GM18858 (cell line): ENCODE results near the gene BSPH1.
"Not testable (repeated sequence)": the region's sequence is repeated elsewhere in the genome, so short reads cannot be mapped to it uniquely, and the experiment has no call there.

ENCODE experiments used
- ATAC-seq: cut with Tn5 transposase; IDR thresholded peaks from one replicate; pipeline ENCODE4 v1.9.1; 2021; ENCODE audit not compliant: unreplicated experiment

Gene BSPH1

GRCh38 chr19:47992070-47992469, at the start of gene BSPH1:
Gene BSPH1, minus strand, starts transcription at chr19:47992170. Its CDS starts 89 bp downstream, at chr19:47992081.
- no peak for ATAC-seq

GRCh38 chr19:48036765-48037164, 44.8 kb upstream of the BSPH1 start:
- no peak for ATAC-seq

GRCh38 chr19:48033604-48034003, 41.6 kb upstream of the BSPH1 start:
- ATAC-seq: no peak

GRCh38 chr19:48030073-48030472, 38.1 kb upstream of the BSPH1 start:
- no peak for ATAC-seq

- ATAC-seq: no peak
Observed at GRCh38 chr19:48029431-48029830, 37.5 kb upstream of the BSPH1 start.

- no peak for ATAC-seq
Observed at GRCh38 chr19:48025480-48025879, 33.5 kb upstream of the BSPH1 start.

GRCh38 chr19:48023518-48023917, 31.5 kb upstream of the BSPH1 start:
- no peak for ATAC-seq

- no peak for ATAC-seq
Observed at GRCh38 chr19:48023011-48023410, 31.0 kb upstream of the BSPH1 start.

GRCh38 chr19:48020686-48021085, 28.7 kb upstream of the BSPH1 start:
- no peak for ATAC-seq

GRCh38 chr19:48010932-48011758, 19.2 kb upstream of the BSPH1 start:
- no peak for ATAC-seq

GRCh38 chr19:48006762-48007161, 14.8 kb upstream of the BSPH1 start:
- no peak for ATAC-seq

- ATAC-seq: no peak
Observed at GRCh38 chr19:48004236-48004635, 12.3 kb upstream of the BSPH1 start.

- ATAC-seq: no peak
Observed at GRCh38 chr19:48000846-48001245, 8.9 kb upstream of the BSPH1 start.

- no peak for ATAC-seq
Observed at GRCh38 chr19:47998800-47999199, 6.8 kb upstream of the BSPH1 start.

- no peak for ATAC-seq
Observed at GRCh38 chr19:47996230-47996727, 4.3 kb upstream of the BSPH1 start.

GRCh38 chr19:47994209-47994802, 2.3 kb upstream of the BSPH1 start, which contains the start of gene ELSPBP1:
Gene ELSPBP1, plus strand, starts transcription at chr19:47994632. Its CDS starts 14,036 bp downstream, at chr19:48008668.
- no peak for ATAC-seq

- no peak for ATAC-seq
Observed at GRCh38 chr19:47991191-47991808, 670 bp downstream of the BSPH1 start.

GRCh38 chr19:47973529-47973928, 18.4 kb downstream of the BSPH1 start:
- no peak for ATAC-seq

GRCh38 chr19:47955936-47956335, 36.0 kb downstream of the BSPH1 start:
- not testable (repeated sequence) for ATAC-seq

GRCh38 chr19:47952132-47952531, 39.8 kb downstream of the BSPH1 start:
- ATAC-seq: not testable (repeated sequence)

- ATAC-seq: not testable (repeated sequence)
Observed at GRCh38 chr19:47949852-47950521, 42.0 kb downstream of the BSPH1 start.
